Caco-2 (cell line): ENCODE results near the gene ATXN7. TPM values are rescaled to one million over a fixed set of nuclear protein-coding genes. Genes with fewer than 3 reads are reported as not detected.

Experiments used
- BruUV-seq: library from RNA; stranded (reverse); fragments of 400-500 nt; replicated peaks from 2 replicates; lab custom pipeline; 2021; lab: Mats Ljungman, UMichigan
- CTCF ChIA-PET: fragments of 300-600 bp; sonication (Branson Sonifier 250); formaldehyde crosslinking; loops from one replicate; lab custom pipeline; 2022; ENCODE audit warnings: antibody characterized with exemption; lab: Charles Lee
- POLR2A ChIA-PET: fragments of 300-600 bp; sonication (Branson Sonifier 250); formaldehyde crosslinking; loops from one replicate; lab custom pipeline; 2022; ENCODE audit warnings: antibody characterized with exemption; lab: Charles Lee
- DNase-seq, 2 experiments: peaks; one replicate each; pipeline versions ENCODE4 v3.0.0 to v3.0.0-alpha.2; 2020 to 2022
- H3K27me3 ChIP-seq: replicated peaks from 2 replicates; pipeline ENCODE4 v1.6.0; 2011; ENCODE audit warnings: low read length; ENCODE audit not compliant: control insufficient read depth, insufficient read depth
- H3K36me3 ChIP-seq: 2 replicates; pipeline ENCODE4 v1.5.1; 2011; ENCODE audit warnings: low read length; ENCODE audit not compliant: control insufficient read depth, insufficient read depth
- H3K4me1 ChIP-seq: fragments of 250-450 bp; sonication (Bioruptor Pico); 2 replicates; pipeline ENCODE4 v1.5.1; 2020; ENCODE audit warnings: mild to moderate bottlenecking
- H3K4me3 ChIP-seq: 2 replicates; pipeline ENCODE4 v1.5.1; 2011; ENCODE audit warnings: low read depth, mild to moderate bottlenecking, control low read depth, low read length
- H3K9me3 ChIP-seq: fragments of 250-450 bp; sonication (Bioruptor Pico); 2 replicates; pipeline ENCODE4 v1.5.1; 2020; ENCODE audit warnings: mild to moderate bottlenecking, moderate library complexity
- H3K27ac Mint-ChIP-seq: one replicate; pipeline ENCODE4 v1.8.0; 2022; ENCODE audit warnings: mixed read lengths; ENCODE audit not compliant: unreplicated experiment
- H3K27me3 Mint-ChIP-seq: one replicate; pipeline ENCODE4 v1.8.0; 2022; ENCODE audit warnings: mixed read lengths; ENCODE audit not compliant: insufficient read depth, unreplicated experiment
- H3K36me3 Mint-ChIP-seq: one replicate; pipeline ENCODE4 v1.8.0; 2022; ENCODE audit warnings: mild to moderate bottlenecking, mixed read lengths; ENCODE audit not compliant: insufficient read depth, unreplicated experiment
- H3K4me1 Mint-ChIP-seq: one replicate; pipeline ENCODE4 v1.8.0; 2022; ENCODE audit warnings: low read depth, mixed read lengths; ENCODE audit not compliant: unreplicated experiment
- H3K4me3 Mint-ChIP-seq: one replicate; pipeline ENCODE4 v1.8.0; 2022; ENCODE audit warnings: mild to moderate bottlenecking, moderate library complexity, mixed read lengths; ENCODE audit not compliant: unreplicated experiment
- H3K9me3 Mint-ChIP-seq: one replicate; pipeline ENCODE4 v1.8.0; 2022; ENCODE audit warnings: mixed read lengths; ENCODE audit not compliant: unreplicated experiment
- intact Hi-C: fragments of 100-400 bp; cut with micrococcal nuclease; formaldehyde crosslinking; loops from one replicate; pipeline ENCODE4 v1.10.0; 2022; ENCODE audit not compliant: unreplicated experiment
- total RNA-seq: library from RNA; stranded (reverse); gene quantifications from 2 replicates; pipeline ENCODE4 v1.2.3, GENCODE V29; 2022
- TF ChIP-seq, protein P1 (sequence below), 2 experiments: fragments of 200-600 bp in 1 of 2; IDR thresholded peaks; 1 replicate in 1 of 2; 2 replicates in 1 of 2; pipeline versions ENCODE4 v1.5.1 to v1.8.0; 2011 to 2022; ENCODE audit warnings: antibody characterized with exemption in 1 of 2, control low read depth in 1 of 2, inconsistent platforms in 1 of 2, low read depth in 1 of 2, low read length in 1 of 2, mild to moderate bottlenecking in 1 of 2, moderate library complexity in 1 of 2; ENCODE audit not compliant: insufficient read depth in 1 of 2, severe bottlenecking in 1 of 2, unreplicated experiment in 1 of 2

ATXN7 gene
- total RNA-seq, 1 experiment from 2014 or later, result 22.5 TPM

GRCh38 chr3:63842127-63842526, 21.5 kb upstream of the ATXN7 start:
- intact Hi-C loops, result no loop called here
- H3K4me3 Mint-ChIP-seq, result no peak overlapping the region
- no peaks in the 10 kb centered on the region for H3K4me1 Mint-ChIP-seq
- H3K9me3 Mint-ChIP-seq, result no peaks in the 10 kb centered on the region
- no peak overlapping the region for H3K27ac Mint-ChIP-seq
- H3K27me3 ChIP-seq, result no peaks in the 10 kb centered on the region
- H3K27me3 Mint-ChIP-seq, result no peaks in the 10 kb centered on the region
- ChIA-PET CTCF (no interaction called here), POLR2A (no interaction called here)
- no peak for DNase-seq
- TF ChIP-seq, protein P1, sequence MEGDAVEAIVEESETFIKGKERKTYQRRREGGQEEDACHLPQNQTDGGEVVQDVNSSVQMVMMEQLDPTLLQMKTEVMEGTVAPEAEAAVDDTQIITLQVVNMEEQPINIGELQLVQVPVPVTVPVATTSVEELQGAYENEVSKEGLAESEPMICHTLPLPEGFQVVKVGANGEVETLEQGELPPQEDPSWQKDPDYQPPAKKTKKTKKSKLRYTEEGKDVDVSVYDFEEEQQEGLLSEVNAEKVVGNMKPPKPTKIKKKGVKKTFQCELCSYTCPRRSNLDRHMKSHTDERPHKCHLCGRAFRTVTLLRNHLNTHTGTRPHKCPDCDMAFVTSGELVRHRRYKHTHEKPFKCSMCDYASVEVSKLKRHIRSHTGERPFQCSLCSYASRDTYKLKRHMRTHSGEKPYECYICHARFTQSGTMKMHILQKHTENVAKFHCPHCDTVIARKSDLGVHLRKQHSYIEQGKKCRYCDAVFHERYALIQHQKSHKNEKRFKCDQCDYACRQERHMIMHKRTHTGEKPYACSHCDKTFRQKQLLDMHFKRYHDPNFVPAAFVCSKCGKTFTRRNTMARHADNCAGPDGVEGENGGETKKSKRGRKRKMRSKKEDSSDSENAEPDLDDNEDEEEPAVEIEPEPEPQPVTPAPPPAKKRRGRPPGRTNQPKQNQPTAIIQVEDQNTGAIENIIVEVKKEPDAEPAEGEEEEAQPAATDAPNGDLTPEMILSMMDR (IDR thresholded peaks at IDR 0.05; ENCODE audit: insufficient read depth in 1 of 2, low read depth in 1 of 2, low read length in 1 of 2, severe bottlenecking in 1 of 2, unreplicated experiment in 1 of 2), result no peak
- no peaks in the 10 kb centered on the region for H3K9me3 ChIP-seq
- H3K4me3 ChIP-seq, result no peak overlapping the region
- H3K36me3 ChIP-seq, result no peaks in the 10 kb centered on the region
- H3K36me3 Mint-ChIP-seq, result no peaks in the 10 kb centered on the region
- BruUV-seq, result no TSS peak
- H3K4me1 ChIP-seq, result peaks cover 20% of the 10 kb centered on the region

DNA sequence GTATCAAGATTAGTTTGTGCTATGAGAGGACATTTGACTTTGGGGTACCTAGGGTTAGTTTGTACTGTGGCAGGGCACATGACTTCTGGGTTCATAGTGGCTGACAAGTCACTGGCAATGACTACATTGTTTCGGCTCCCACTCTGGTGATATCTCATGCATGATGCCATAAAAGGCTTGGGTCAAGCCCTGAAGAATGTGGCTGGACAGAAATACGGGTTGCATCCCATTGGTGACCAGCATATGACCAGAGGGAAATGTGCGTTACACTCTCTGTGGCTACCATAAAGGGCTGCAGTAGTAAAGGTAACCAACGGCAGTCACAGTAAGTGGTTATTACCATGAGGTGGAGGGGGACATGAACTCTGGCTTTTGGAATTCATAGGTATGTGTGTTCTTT, 18.5 kb upstream of the ATXN7 start:
- no peak overlapping the region for H3K4me3 ChIP-seq
- TF ChIP-seq, protein P1 (IDR thresholded peaks at IDR 0.05; ENCODE audit: insufficient read depth in 1 of 2, low read depth in 1 of 2, low read length in 1 of 2, severe bottlenecking in 1 of 2, unreplicated experiment in 1 of 2), result no peak
- POLR2A ChIA-PET, result no interaction called here
- Mint-ChIP-seq H3K27me3 (no peaks in the 10 kb centered on the region), H3K4me1 (peaks cover 9% of the 10 kb centered on the region), H3K9me3 (no peaks in the 10 kb centered on the region), H3K36me3 (no peaks in the 10 kb centered on the region), H3K27ac (peak overlapping the region; percentile 39), H3K4me3 (no peak overlapping the region)
- no peaks in the 10 kb centered on the region for H3K36me3 ChIP-seq
- peaks cover 35% of the 10 kb centered on the region for H3K4me1 ChIP-seq
- DNase-seq, result peak; percentile 32 to 56
- H3K27me3 ChIP-seq, result no peaks in the 10 kb centered on the region
- no peaks in the 10 kb centered on the region for H3K9me3 ChIP-seq
- intact Hi-C loops, result no loop called here
- CTCF ChIA-PET, result no interaction called here
- no TSS peak for BruUV-seq

GRCh38 chr3:63847718-63848450, 15.8 kb upstream of the ATXN7 start:
- Histone ChIP-seq H3K4me3 (no peak overlapping the region), H3K9me3 (no peaks in the 10 kb centered on the region), H3K4me1 (peaks cover 35% of the 10 kb centered on the region), H3K36me3 (no peaks in the 10 kb centered on the region), H3K27me3 (no peaks in the 10 kb centered on the region)
- no peak overlapping the region for H3K4me3 Mint-ChIP-seq
- intact Hi-C loops, result no loop called here
- DNase-seq, result peak; percentile 49 to 54
- no peaks in the 10 kb centered on the region for H3K36me3 Mint-ChIP-seq
- H3K4me1 Mint-ChIP-seq, result peaks cover 9% of the 10 kb centered on the region
- no peaks in the 10 kb centered on the region for H3K9me3 Mint-ChIP-seq
- peak overlapping the region; percentile 65 for H3K27ac Mint-ChIP-seq
- ChIA-PET POLR2A (no interaction called here), CTCF (no interaction called here)
- TF ChIP-seq, protein P1 (IDR thresholded peaks at IDR 0.05; ENCODE audit: insufficient read depth in 1 of 2, low read depth in 1 of 2, low read length in 1 of 2, severe bottlenecking in 1 of 2, unreplicated experiment in 1 of 2), result no peak
- H3K27me3 Mint-ChIP-seq, result no peaks in the 10 kb centered on the region
- TSS peak; percentile 2 for BruUV-seq
